Measurements from ENCODE around the gene ZGPAT. TPM values are rescaled to one million over a fixed set of nuclear protein-coding genes. Genes with fewer than 3 reads are reported as not detected.

Gene ZGPAT
- total RNA-seq, 2 experiments from 2014 or later, result 15.3 to 21.9 TPM

- no peak for DNase-seq
These were observed 6.8 kb upstream of the ZGPAT start for GRCh38 chr20:63701051-63701328.

GRCh38 chr20:63701329-63702035 lies 6.4 kb upstream of the ZGPAT start:
- no peak overlapping the region for H3K27ac Mint-ChIP-seq
- ChIA-PET POLR2A (no interaction called here), CTCF (interaction anchor here (0.6 kb wide), 1 partner anchor 82 kb away, joined by 3 read pairs; no protein-coding TSS in a partner anchor)
- H3K4me3 Mint-ChIP-seq, result no peak overlapping the region
- intact Hi-C loops (cut with DNase I, micrococcal nuclease), result no loop called here
- ATAC-seq (no peak), DNase-seq (peak; percentile 13)
- peaks cover 16% of the 10 kb centered on the region for H3K36me3 Mint-ChIP-seq (ENCODE audit: low read depth)
- no peaks in the 10 kb centered on the region for H3K9me3 Mint-ChIP-seq (ENCODE audit: low read depth)
- H3K27me3 Mint-ChIP-seq, result no peaks in the 10 kb centered on the region
- H3K4me1 Mint-ChIP-seq, result peaks cover 29% of the 10 kb centered on the region

More at GRCh38 chr20:63701051-63701328, 6.8 kb upstream of the ZGPAT start:
- Mint-ChIP-seq H3K27me3 (no peaks in the 10 kb centered on the region), H3K4me3 (no peak overlapping the region), H3K4me1 (peaks cover 29% of the 10 kb centered on the region), H3K9me3 (ENCODE audit: low read depth) (no peaks in the 10 kb centered on the region), H3K36me3 (ENCODE audit: low read depth) (peaks cover 13% of the 10 kb centered on the region), H3K27ac (no peak overlapping the region)
- ChIA-PET CTCF (interaction anchor here (0.6 kb wide), 1 partner anchor 82 kb away, joined by 3 read pairs; no protein-coding TSS in a partner anchor), POLR2A (no interaction called here)
- ATAC-seq, result no peak
- intact Hi-C loops (cut with DNase I, micrococcal nuclease), result no loop called here

- ATAC-seq (no peak), DNase-seq (no peak)
- CTCF ChIA-PET, result no interaction called here
- Mint-ChIP-seq H3K4me1 (peaks cover 33% of the 10 kb centered on the region), H3K27ac (peak overlapping the region; percentile 24), H3K4me3 (no peak overlapping the region), H3K36me3 (ENCODE audit: low read depth) (peaks cover 21% of the 10 kb centered on the region), H3K9me3 (ENCODE audit: low read depth) (no peaks in the 10 kb centered on the region), H3K27me3 (no peaks in the 10 kb centered on the region)
- POLR2A ChIA-PET, result no interaction called here
- intact Hi-C loops (cut with DNase I, micrococcal nuclease), result no loop called here
These were observed 5.7 kb upstream of the ZGPAT start for GRCh38 chr20:63702036-63702665.

GRCh38 chr20:63702751-63703470 lies 4.9 kb upstream of the ZGPAT start:
- Mint-ChIP-seq H3K4me3 (no peak overlapping the region), H3K27ac (no peak overlapping the region), H3K4me1 (peaks cover 28% of the 10 kb centered on the region), H3K36me3 (ENCODE audit: low read depth) (peaks cover 21% of the 10 kb centered on the region), H3K9me3 (ENCODE audit: low read depth) (no peaks in the 10 kb centered on the region), H3K27me3 (no peaks in the 10 kb centered on the region)
- ATAC-seq (no peak), DNase-seq (no peak)
- ChIA-PET POLR2A (no interaction called here), CTCF (interaction anchor here (0.6 kb wide), 1 partner anchor 38 kb away, joined by 3 read pairs; no protein-coding TSS in a partner anchor)
- intact Hi-C loops (cut with DNase I, micrococcal nuclease), result no loop called here

GRCh38 chr20:63703471-63703975 lies 4.3 kb upstream of the ZGPAT start:
- ChIA-PET POLR2A (interaction anchor here (0.5 kb wide), 1 partner anchor 123 kb away, joined by 3 read pairs; no protein-coding TSS in a partner anchor), CTCF (interaction anchor here (0.6 to 0.7 kb wide), 2 partner anchors 37 to 397 kb away, joined by 3 read pairs; no protein-coding TSS in a partner anchor)
- peaks cover 26% of the 10 kb centered on the region for H3K4me1 Mint-ChIP-seq
- H3K27ac Mint-ChIP-seq, result no peak overlapping the region
- H3K36me3 Mint-ChIP-seq (ENCODE audit: low read depth), result peaks cover 22% of the 10 kb centered on the region
- H3K4me3 Mint-ChIP-seq, result no peak overlapping the region
- H3K27me3 Mint-ChIP-seq, result no peaks in the 10 kb centered on the region
- DNase-seq (peak; percentile 11), ATAC-seq (no peak)
- intact Hi-C loops (cut with DNase I, micrococcal nuclease), result no loop called here
- H3K9me3 Mint-ChIP-seq (ENCODE audit: low read depth), result no peaks in the 10 kb centered on the region

- Mint-ChIP-seq H3K9me3 (ENCODE audit: low read depth) (no peaks in the 10 kb centered on the region), H3K27ac (no peak overlapping the region), H3K36me3 (ENCODE audit: low read depth) (peaks cover 27% of the 10 kb centered on the region), H3K4me1 (peaks cover 26% of the 10 kb centered on the region), H3K27me3 (no peaks in the 10 kb centered on the region), H3K4me3 (no peak overlapping the region)
- CTCF ChIA-PET, result interaction anchor here (0.7 kb wide), 1 partner anchor 397 kb away, joined by 3 read pairs; no protein-coding TSS in a partner anchor
- POLR2A ChIA-PET, result interaction anchor here (0.5 kb wide), 1 partner anchor 124 kb away, joined by 3 read pairs; no protein-coding TSS in a partner anchor
- no peak for DNase-seq
- ATAC-seq, result no peak
- intact Hi-C loops (cut with DNase I, micrococcal nuclease), result no loop called here
These were observed 3.7 kb upstream of the ZGPAT start for GRCh38 chr20:63703976-63704748.

GRCh38 chr20:63704749-63705117 lies 3.1 kb upstream of the ZGPAT start:
- intact Hi-C loops (cut with DNase I, micrococcal nuclease), result loop anchor here in 1 of 2 experiments (5.0 kb wide), 3 partner anchors 38 to 93 kb away; no protein-coding TSS in a partner anchor
- ChIA-PET POLR2A (no interaction called here), CTCF (no interaction called here)
- H3K27ac Mint-ChIP-seq, result peak overlapping the region; percentile 35
- no peaks in the 10 kb centered on the region for H3K27me3 Mint-ChIP-seq
- ATAC-seq (no peak), DNase-seq (no peak)
- H3K36me3 Mint-ChIP-seq (ENCODE audit: low read depth), result peaks cover 31% of the 10 kb centered on the region
- H3K4me1 Mint-ChIP-seq, result peaks cover 27% of the 10 kb centered on the region
- H3K4me3 Mint-ChIP-seq, result no peak overlapping the region
- H3K9me3 Mint-ChIP-seq (ENCODE audit: low read depth), result no peaks in the 10 kb centered on the region

- ATAC-seq, result no peak
- Mint-ChIP-seq H3K27me3 (no peaks in the 10 kb centered on the region), H3K9me3 (ENCODE audit: low read depth) (no peaks in the 10 kb centered on the region), H3K36me3 (ENCODE audit: low read depth) (peaks cover 34% of the 10 kb centered on the region), H3K27ac (peak overlapping the region; percentile 63), H3K4me3 (peak overlapping the region; percentile 32), H3K4me1 (peaks cover 29% of the 10 kb centered on the region)
- ChIA-PET POLR2A (no interaction called here), CTCF (interaction anchor here (1.3 kb wide), 1 partner anchor 63 kb away, joined by 7 read pairs; no protein-coding TSS in a partner anchor)
- DNase-seq, result no peak
- intact Hi-C loops (cut with DNase I, micrococcal nuclease), result loop anchor here (2.0 to 5.0 kb wide), 9 partner anchors 23 to 351 kb away; partner anchors contain the start of genes PRPF6 (in 1 of the 2), TPD52L2 (in 1 of the 2) and UCKL1 (in 1 of the 2)
These were observed 2.4 kb upstream of the ZGPAT start for GRCh38 chr20:63705232-63706026.

- H3K27ac Mint-ChIP-seq, result peak overlapping the region; percentile 90
- peaks cover 35% of the 10 kb centered on the region for H3K4me1 Mint-ChIP-seq
- ChIA-PET CTCF (interaction anchor here (0.8 to 2.9 kb wide), 4 partner anchors 21 to 156 kb away, joined by 3 to 14 read pairs (median 5); partner anchors contain the start of gene LIME1), POLR2A (no interaction called here)
- intact Hi-C loops (cut with DNase I, micrococcal nuclease), result loop anchor here (2.0 to 5.0 kb wide), 9 partner anchors 23 to 351 kb away; partner anchors contain the start of genes PRPF6 (in 1 of the 2), TPD52L2 (in 1 of the 2) and UCKL1 (in 1 of the 2)
- no peaks in the 10 kb centered on the region for H3K9me3 Mint-ChIP-seq (ENCODE audit: low read depth)
- no peak for DNase-seq
- peaks cover 41% of the 10 kb centered on the region for H3K36me3 Mint-ChIP-seq (ENCODE audit: low read depth)
- ATAC-seq, result no peak
- peak overlapping the region; percentile 95 for H3K4me3 Mint-ChIP-seq
- H3K27me3 Mint-ChIP-seq, result no peaks in the 10 kb centered on the region
These were observed 1.7 kb upstream of the ZGPAT start for GRCh38 chr20:63706027-63706695.
